ENCODE data around the gene KIF3A. TPM values are rescaled to one million over a fixed set of nuclear protein-coding genes. Genes with fewer than 3 reads are reported as not detected.

Gene KIF3A
- total RNA-seq, 1 donor from 2014 or later, result 10.6 TPM

DNA sequence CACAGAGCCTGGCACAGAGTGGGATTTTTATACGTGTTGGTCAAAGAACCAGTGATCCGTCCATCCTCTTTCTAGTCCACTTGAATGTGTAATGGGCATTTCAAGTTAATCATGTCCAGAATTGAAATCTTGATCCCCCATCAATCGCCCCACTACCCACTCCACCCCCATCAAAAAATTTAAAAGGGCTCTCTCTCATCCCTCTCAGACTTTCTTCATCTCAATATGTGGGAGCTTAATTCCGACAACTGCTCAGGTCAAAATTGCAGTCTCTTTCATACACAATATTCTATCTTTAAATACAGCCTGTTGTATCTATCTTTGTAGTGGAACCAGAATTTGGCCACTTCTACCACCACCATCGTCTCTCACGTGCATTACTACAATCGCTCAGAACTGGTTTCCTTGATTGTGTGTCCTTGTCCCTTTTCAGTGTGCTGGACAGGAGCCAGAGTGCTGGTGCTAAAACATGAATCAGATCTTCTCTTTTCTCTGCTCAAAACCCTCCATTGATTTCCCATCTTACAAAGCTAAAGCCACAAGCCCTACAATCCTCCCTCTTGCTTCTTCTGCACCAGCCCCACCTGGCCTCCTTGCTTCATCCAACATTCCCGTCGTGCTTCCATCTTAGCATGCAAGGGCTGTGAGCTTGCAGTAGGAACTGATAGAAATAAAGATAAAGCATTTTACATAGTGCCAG lies 786 bp upstream of the KIF3A start:
- TF ChIP-seq, protein P1, sequence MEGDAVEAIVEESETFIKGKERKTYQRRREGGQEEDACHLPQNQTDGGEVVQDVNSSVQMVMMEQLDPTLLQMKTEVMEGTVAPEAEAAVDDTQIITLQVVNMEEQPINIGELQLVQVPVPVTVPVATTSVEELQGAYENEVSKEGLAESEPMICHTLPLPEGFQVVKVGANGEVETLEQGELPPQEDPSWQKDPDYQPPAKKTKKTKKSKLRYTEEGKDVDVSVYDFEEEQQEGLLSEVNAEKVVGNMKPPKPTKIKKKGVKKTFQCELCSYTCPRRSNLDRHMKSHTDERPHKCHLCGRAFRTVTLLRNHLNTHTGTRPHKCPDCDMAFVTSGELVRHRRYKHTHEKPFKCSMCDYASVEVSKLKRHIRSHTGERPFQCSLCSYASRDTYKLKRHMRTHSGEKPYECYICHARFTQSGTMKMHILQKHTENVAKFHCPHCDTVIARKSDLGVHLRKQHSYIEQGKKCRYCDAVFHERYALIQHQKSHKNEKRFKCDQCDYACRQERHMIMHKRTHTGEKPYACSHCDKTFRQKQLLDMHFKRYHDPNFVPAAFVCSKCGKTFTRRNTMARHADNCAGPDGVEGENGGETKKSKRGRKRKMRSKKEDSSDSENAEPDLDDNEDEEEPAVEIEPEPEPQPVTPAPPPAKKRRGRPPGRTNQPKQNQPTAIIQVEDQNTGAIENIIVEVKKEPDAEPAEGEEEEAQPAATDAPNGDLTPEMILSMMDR (IDR thresholded peaks at IDR 0.05; ENCODE audit: insufficient read depth, low read length, poor library complexity, severe bottlenecking), result no peak
- Histone ChIP-seq H3K27me3 (ENCODE audit: control insufficient read depth, insufficient read depth, low read length) (no peaks in the 10 kb centered on the region), H3K4me3 (ENCODE audit: low read depth, low read length) (no peak overlapping the region), H3K36me3 (ENCODE audit: control insufficient read depth, insufficient read depth, low read length) (no peaks in the 10 kb centered on the region)
- no peak for DNase-seq (ENCODE audit: low read depth)

DNA sequence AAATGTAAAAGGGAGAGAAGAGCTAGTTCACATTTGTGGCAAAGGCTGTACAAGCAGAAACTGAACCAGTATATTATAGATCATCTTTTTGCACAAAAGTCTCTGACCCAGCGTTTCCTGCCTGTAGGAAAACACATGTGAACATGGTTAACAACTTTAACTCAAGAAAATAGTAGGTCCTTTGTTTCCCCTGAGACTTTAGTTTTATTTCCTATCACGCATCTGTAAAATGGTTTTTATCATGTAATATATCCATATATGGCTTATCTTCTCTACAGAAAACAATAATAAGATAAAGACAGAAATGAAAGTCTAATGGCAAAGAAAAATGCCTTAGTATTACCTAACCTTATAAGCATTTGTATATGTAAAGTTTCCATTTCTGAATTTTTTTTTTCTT lies 2.7 kb downstream of the KIF3A start:
- no peaks in the 10 kb centered on the region for H3K27me3 ChIP-seq (ENCODE audit: control insufficient read depth, insufficient read depth, low read length)
- H3K4me3 ChIP-seq (ENCODE audit: low read depth, low read length), result no peak overlapping the region
- no peak for DNase-seq (ENCODE audit: low read depth)
- TF ChIP-seq, protein P1 (IDR thresholded peaks at IDR 0.05; ENCODE audit: insufficient read depth, low read length, poor library complexity, severe bottlenecking), result no peak
- no peaks in the 10 kb centered on the region for H3K36me3 ChIP-seq (ENCODE audit: control insufficient read depth, insufficient read depth, low read length)

GRCh38 chr5:132733499-132734148 lies 3.7 kb downstream of the KIF3A start:
- TF ChIP-seq, protein P1 (IDR thresholded peaks at IDR 0.05; ENCODE audit: insufficient read depth, low read length, poor library complexity, severe bottlenecking), result no peak
- H3K27me3 ChIP-seq (ENCODE audit: control insufficient read depth, insufficient read depth, low read length), result no peaks in the 10 kb centered on the region
- H3K4me3 ChIP-seq (ENCODE audit: low read depth, low read length), result no peak overlapping the region
- H3K36me3 ChIP-seq (ENCODE audit: control insufficient read depth, insufficient read depth, low read length), result no peaks in the 10 kb centered on the region
- no peak for DNase-seq (ENCODE audit: low read depth)

DNA sequence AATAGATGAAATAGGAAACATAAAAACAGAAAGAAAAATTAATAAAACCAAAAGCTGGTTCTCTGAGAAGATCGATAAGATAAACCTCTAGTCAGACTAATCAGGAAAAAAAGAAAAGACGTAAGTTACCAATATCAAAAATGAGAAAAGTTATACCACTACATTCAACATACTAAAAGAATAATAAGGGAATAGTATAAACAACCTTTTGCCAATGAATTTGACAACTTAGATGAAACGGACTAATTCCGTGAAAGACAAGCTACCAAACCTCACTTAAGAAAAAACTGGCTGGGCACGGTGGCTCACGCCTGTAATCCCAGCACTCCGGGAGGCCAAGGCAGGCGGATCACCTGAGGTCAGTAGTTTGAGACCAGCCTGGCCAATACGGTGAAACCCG lies 7.5 kb downstream of the KIF3A start:
- TF ChIP-seq, protein P1 (IDR thresholded peaks at IDR 0.05; ENCODE audit: insufficient read depth, low read length, poor library complexity, severe bottlenecking), result no peak
- Histone ChIP-seq H3K4me3 (ENCODE audit: low read depth, low read length) (no peak overlapping the region), H3K36me3 (ENCODE audit: control insufficient read depth, insufficient read depth, low read length) (no peaks in the 10 kb centered on the region), H3K27me3 (ENCODE audit: control insufficient read depth, insufficient read depth, low read length) (no peaks in the 10 kb centered on the region)
- DNase-seq (ENCODE audit: low read depth), result no peak

DNA sequence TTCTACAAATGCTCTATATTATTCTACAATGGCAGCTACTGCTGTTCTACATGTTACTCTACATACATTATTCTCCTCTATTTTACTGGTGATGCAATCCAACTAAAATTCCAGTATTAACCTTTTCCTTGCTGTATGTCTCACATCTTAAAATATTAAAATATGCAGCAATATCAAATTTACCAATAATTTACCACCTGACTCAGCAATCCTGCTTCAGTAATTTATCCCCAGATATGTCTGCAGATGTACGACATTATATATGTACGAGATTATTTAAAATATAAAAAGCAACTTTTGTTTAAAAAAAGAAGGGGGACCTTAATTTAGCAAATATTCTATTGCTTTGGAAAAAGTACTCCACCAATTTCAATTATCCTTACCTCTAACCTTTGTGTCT lies 11.6 kb downstream of the KIF3A start:
- DNase-seq (ENCODE audit: low read depth), result no peak
- Histone ChIP-seq H3K27me3 (ENCODE audit: control insufficient read depth, insufficient read depth, low read length) (no peaks in the 10 kb centered on the region), H3K36me3 (ENCODE audit: control insufficient read depth, insufficient read depth, low read length) (no peaks in the 10 kb centered on the region), H3K4me3 (ENCODE audit: low read depth, low read length) (no peak overlapping the region)
- TF ChIP-seq, protein P1 (IDR thresholded peaks at IDR 0.05; ENCODE audit: insufficient read depth, low read length, poor library complexity, severe bottlenecking), result no peak

Measured in kidney epithelial cell (primary cell).